ENCODE measurements around the gene ZNF384. TPM values are rescaled to one million over a fixed set of nuclear protein-coding genes. Genes with fewer than 3 reads are reported as not detected.

ZNF384 gene
- polyA plus RNA-seq, 1 experiment = 39.3 TPM

GRCh38 chr12:6646276-6647082 lies 42.7 kb downstream of the ZNF384 start:
- TF ChIP-seq CTCF (IDR thresholded peaks at IDR 0.05; ENCODE audit: low read depth, low read length) = no peak
- ChIA-PET POLR2A (interaction anchor here (0.8 kb wide), 1 partner anchor 26 kb away, joined by 3 read pairs; no protein-coding TSS in a partner anchor), CTCF (no interaction called here)
- Histone ChIP-seq H3K4me3 (ENCODE audit: low read depth, low read length) (peak overlapping the region; percentile 55), H3K9me3 (ENCODE audit: control insufficient read depth, insufficient read depth, low read length) (peaks cover 34% of the 10 kb centered on the region), H3K27me3 (ENCODE audit: control insufficient read depth, insufficient read depth, low read length) (peaks cover 11% of the 10 kb centered on the region), H3K27ac (ENCODE audit: low read depth, low read length) (no peak overlapping the region)
- no peak for DNase-seq (ENCODE audit: low read depth, low spot score)

DNA sequence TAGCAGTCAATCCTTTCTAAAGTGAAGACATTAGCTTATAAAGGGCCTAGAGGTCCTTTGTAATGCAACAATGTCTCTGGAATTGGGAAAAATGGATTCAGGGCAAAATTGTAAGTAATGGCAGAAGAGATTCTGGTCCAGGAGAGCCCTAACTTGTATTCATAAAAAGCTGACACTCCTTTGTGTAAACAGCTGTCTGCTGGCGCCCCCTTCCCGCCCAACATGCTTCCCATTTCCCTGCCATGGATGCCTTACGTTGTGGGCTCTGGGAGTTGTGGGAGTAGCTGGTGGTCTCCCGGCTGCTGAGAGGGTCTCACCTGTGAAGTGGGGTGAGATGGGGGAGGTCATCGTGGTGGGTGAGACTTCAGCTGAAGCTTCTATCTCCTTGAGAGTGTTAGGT lies 44.3 kb downstream of the ZNF384 start:
- H3K27me3 ChIP-seq (ENCODE audit: control insufficient read depth, insufficient read depth, low read length) = peaks cover 19% of the 10 kb centered on the region
- ChIA-PET POLR2A (interaction anchor here (0.8 kb wide), 1 partner anchor 77 kb away, joined by 4 read pairs; no protein-coding TSS in a partner anchor), CTCF (interaction anchor here (0.5 to 1.1 kb wide), 4 partner anchors 9 to 31 kb away, joined by 3 to 5 read pairs (median 4); no protein-coding TSS in a partner anchor)
- no peak for DNase-seq (ENCODE audit: low read depth, low spot score)
- no peak overlapping the region for H3K27ac ChIP-seq (ENCODE audit: low read depth, low read length)
- no peak for TF ChIP-seq CTCF (IDR thresholded peaks at IDR 0.05; ENCODE audit: low read depth, low read length)
- H3K9me3 ChIP-seq (ENCODE audit: control insufficient read depth, insufficient read depth, low read length) = peaks cover 34% of the 10 kb centered on the region
- H3K4me3 ChIP-seq (ENCODE audit: low read depth, low read length) = no peak overlapping the region

- Histone ChIP-seq H3K4me3 (ENCODE audit: low read depth, low read length) (no peak overlapping the region), H3K27me3 (ENCODE audit: control insufficient read depth, insufficient read depth, low read length) (peaks cover 19% of the 10 kb centered on the region), H3K27ac (ENCODE audit: low read depth, low read length) (no peak overlapping the region), H3K9me3 (ENCODE audit: control insufficient read depth, insufficient read depth, low read length) (peaks cover 34% of the 10 kb centered on the region)
- POLR2A ChIA-PET = no interaction called here
- TF ChIP-seq CTCF (IDR thresholded peaks at IDR 0.05; ENCODE audit: low read depth, low read length) = no peak
- CTCF ChIA-PET = interaction anchor here (1.0 to 1.1 kb wide), 2 partner anchors 24 to 30 kb away, joined by 3 to 4 read pairs; no protein-coding TSS in a partner anchor
- no peak for DNase-seq (ENCODE audit: low read depth, low spot score)
These were observed 44.9 kb downstream of the ZNF384 start for GRCh38 chr12:6644257-6644596.

DNA sequence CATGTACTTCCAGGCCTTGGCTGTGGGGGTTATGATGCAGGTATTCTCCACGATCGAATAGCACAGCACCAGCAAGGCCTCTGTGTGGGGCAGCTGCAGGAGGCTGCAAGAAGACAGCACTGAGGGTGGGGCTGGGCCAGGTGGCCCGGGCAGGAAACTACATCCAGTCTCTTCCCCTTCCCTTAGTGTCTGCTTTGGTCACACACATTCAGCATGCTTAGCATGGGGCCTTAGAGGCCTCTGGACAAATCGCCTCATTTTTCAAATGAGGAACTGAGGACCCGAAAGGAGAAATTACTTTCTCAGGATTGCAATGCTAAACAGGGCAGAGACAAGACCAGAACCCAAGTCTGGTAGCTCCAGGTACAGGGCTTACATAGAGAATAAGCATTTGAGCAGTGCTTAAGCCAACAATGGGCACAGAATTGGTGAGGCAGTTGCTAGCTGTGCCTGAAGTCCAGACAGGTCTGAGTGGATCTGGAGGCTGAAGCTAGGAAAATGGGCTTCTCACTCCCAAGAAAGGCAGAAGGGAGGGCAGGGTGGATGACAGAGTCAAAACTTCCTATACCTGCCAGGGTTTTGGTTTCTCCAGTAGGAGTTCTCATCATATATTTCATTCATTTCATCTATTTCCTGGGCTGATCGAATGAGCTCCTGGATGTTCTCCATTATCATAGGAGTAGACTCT lies 45.5 kb downstream of the ZNF384 start:
- Histone ChIP-seq H3K27me3 (ENCODE audit: control insufficient read depth, insufficient read depth, low read length) (peaks cover 21% of the 10 kb centered on the region), H3K9me3 (ENCODE audit: control insufficient read depth, insufficient read depth, low read length) (peaks cover 34% of the 10 kb centered on the region), H3K27ac (ENCODE audit: low read depth, low read length) (no peak overlapping the region), H3K4me3 (ENCODE audit: low read depth, low read length) (no peak overlapping the region)
- ChIA-PET POLR2A (no interaction called here), CTCF (no interaction called here)
- DNase-seq (ENCODE audit: low read depth, low spot score) = no peak
- no peak for TF ChIP-seq CTCF (IDR thresholded peaks at IDR 0.05; ENCODE audit: low read depth, low read length)

- ChIA-PET CTCF (no interaction called here), POLR2A (no interaction called here)
- H3K27ac ChIP-seq (ENCODE audit: low read depth, low read length) = no peak overlapping the region
- TF ChIP-seq CTCF (IDR thresholded peaks at IDR 0.05; ENCODE audit: low read depth, low read length) = no peak
- no peak overlapping the region for H3K4me3 ChIP-seq (ENCODE audit: low read depth, low read length)
- H3K27me3 ChIP-seq (ENCODE audit: control insufficient read depth, insufficient read depth, low read length) = peaks cover 27% of the 10 kb centered on the region
- DNase-seq (ENCODE audit: low read depth, low spot score) = no peak
- peaks cover 23% of the 10 kb centered on the region for H3K9me3 ChIP-seq (ENCODE audit: control insufficient read depth, insufficient read depth, low read length)
These were observed 48.0 kb downstream of the ZNF384 start for GRCh38 chr12:6641131-6641530.
